GDM1 (cell line): Measurements from ENCODE around the gene CLCN5.

Experiments
- DNase-seq: peaks from one replicate; lab custom pipeline; 2025; lab: John Stamatoyannopoulos, UW

CLCN5 gene

GRCh38 chrX:49934148-49934547, 11.8 kb downstream of the CLCN5 start:
- no peak for DNase-seq

GRCh38 chrX:49934729-49935128, 12.3 kb downstream of the CLCN5 start:
- no peak for DNase-seq

- peak; percentile 9 for DNase-seq
These were observed 25.4 kb downstream of the CLCN5 start for GRCh38 chrX:49947781-49948180.

- DNase-seq, result no peak
These were observed 27.6 kb downstream of the CLCN5 start for GRCh38 chrX:49949961-49950360.

- DNase-seq, result no peak
These were observed 29.3 kb downstream of the CLCN5 start for GRCh38 chrX:49951524-49952193.

- no peak for DNase-seq
These were observed 33.9 kb downstream of the CLCN5 start for GRCh38 chrX:49956313-49956712.

GRCh38 chrX:49958727-49959485, 36.5 kb downstream of the CLCN5 start:
- no peak for DNase-seq

- no peak for DNase-seq
These were observed 37.2 kb downstream of the CLCN5 start for GRCh38 chrX:49959602-49960001.

GRCh38 chrX:49960061-49960460, 37.7 kb downstream of the CLCN5 start:
- no peak for DNase-seq

- DNase-seq, result no peak
These were observed 48.3 kb downstream of the CLCN5 start for GRCh38 chrX:49970674-49971073.

GRCh38 chrX:49972328-49972860, 50.0 kb downstream of the CLCN5 start:
- no peak for DNase-seq

- no peak for DNase-seq
These were observed 54.3 kb downstream of the CLCN5 start for GRCh38 chrX:49976682-49977197.

- DNase-seq, result no peak
These were observed 55.1 kb downstream of the CLCN5 start for GRCh38 chrX:49977319-49978090.

GRCh38 chrX:49978176-49978575, 55.8 kb downstream of the CLCN5 start:
- no peak for DNase-seq

- no peak for DNase-seq
These were observed 63.7 kb downstream of the CLCN5 start for GRCh38 chrX:49986058-49986457.

- no peak for DNase-seq
These were observed 65.3 kb downstream of the CLCN5 start for GRCh38 chrX:49987651-49988050.

GRCh38 chrX:49988143-49988542, 65.7 kb downstream of the CLCN5 start:
- no peak for DNase-seq

GRCh38 chrX:49991758-49992157, 69.4 kb downstream of the CLCN5 start:
- no peak for DNase-seq

GRCh38 chrX:49992853-49993252, 70.5 kb downstream of the CLCN5 start:
- DNase-seq, result no peak

GRCh38 chrX:49993661-49994060, 71.3 kb downstream of the CLCN5 start:
- no peak for DNase-seq

GRCh38 chrX:49995107-49995731, 72.8 kb downstream of the CLCN5 start:
- no peak for DNase-seq
